GM18498 (cell line): ENCODE data around the gene KLHL9.

Experiments used
- ATAC-seq: cut with Tn5 transposase; IDR thresholded peaks from one replicate; pipeline ENCODE4 v1.9.1; 2021; ENCODE audit warnings: mild to moderate bottlenecking, moderate library complexity; ENCODE audit not compliant: unreplicated experiment

The KLHL9 gene

GRCh38 chr9:21317956-21318923 is 17.0 kb downstream of the KLHL9 start:
- ATAC-seq: peak; percentile 77

GRCh38 chr9:21316860-21317259 is 18.3 kb downstream of the KLHL9 start:
- ATAC-seq: no peak

DNA sequence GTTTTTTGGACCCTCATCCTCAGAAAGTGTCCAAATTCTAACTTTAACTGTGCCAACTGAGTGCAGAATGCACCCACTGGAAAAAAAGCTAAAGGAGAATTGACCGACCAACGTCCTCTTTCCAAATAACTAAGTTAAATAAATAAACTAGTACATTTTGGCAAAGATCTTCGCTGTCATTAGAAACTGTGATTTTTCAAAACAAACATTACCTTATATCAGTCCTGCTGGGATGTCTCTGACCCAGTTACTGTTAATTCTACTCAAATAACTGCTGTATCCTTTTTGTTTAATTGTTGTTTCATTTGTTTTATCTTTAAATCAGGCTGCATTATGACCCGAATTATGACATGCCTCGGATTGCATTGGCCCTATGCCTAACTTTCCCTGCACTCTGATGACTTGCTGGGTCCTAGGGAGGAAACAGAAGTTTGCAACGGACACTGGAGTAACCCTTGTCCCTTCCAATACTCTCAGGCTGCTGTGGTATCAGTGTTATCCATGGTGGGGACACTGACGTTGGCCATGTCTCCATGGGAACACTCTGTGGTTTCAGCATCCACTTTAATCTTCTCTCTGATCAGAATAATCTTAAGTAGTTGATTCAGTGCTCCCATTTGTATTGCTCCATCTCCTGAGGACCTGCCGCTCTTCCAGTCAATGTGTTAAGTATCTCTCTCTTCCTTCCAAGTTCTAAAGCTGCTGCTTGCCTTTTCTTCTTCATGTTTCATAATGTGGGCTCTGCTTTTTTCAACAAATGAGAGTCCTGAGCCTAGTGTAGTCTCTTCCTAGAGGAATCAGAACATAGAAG is 19.0 kb downstream of the KLHL9 start:
- ATAC-seq: no peak

GRCh38 chr9:21314152-21314551 is 21.1 kb downstream of the KLHL9 start:
- ATAC-seq: no peak

GRCh38 chr9:21311889-21312288 is 23.3 kb downstream of the KLHL9 start:
- ATAC-seq: peak; percentile 72

- no peak for ATAC-seq
These were observed 30.0 kb downstream of the KLHL9 start, which contains the start of gene IFNA5 for GRCh38 chr9:21305213-21305612. IFNA5 (minus strand) TSS chr9:21305313; CDS start chr9:21305256, 57 bp downstream.

DNA sequence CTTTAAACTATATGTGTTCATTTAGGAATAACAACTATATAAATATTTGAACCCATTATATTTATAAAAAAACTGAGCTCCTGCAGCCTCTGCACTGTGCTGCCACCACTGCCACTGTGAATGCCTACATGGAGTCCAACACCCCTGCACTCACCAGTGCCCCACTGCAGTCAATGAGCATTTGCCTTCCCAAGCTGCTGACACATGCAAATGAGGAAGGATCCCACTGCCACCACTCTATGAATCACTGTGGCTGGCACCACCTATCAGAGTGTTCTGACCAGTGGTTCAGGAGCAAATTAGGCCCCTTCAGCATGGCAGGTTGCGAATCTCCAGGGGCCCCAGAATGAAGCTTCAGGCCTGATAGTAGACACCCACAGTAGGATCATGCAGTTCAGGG is 39.2 kb downstream of the KLHL9 start:
- ATAC-seq: no peak

GRCh38 chr9:21294904-21295538 is 40.2 kb downstream of the KLHL9 start:
- ATAC-seq: peak; percentile 85

- peak; percentile 48 for ATAC-seq
These were observed 40.8 kb downstream of the KLHL9 start for GRCh38 chr9:21294364-21294774.

- no peak for ATAC-seq
These were observed 45.4 kb downstream of the KLHL9 start for GRCh38 chr9:21289848-21290247.

- ATAC-seq: no peak
These were observed 47.9 kb downstream of the KLHL9 start for GRCh38 chr9:21287280-21287679.

GRCh38 chr9:21286659-21287058 is 48.5 kb downstream of the KLHL9 start:
- no peak for ATAC-seq

GRCh38 chr9:21286099-21286498 is 49.1 kb downstream of the KLHL9 start:
- ATAC-seq: no peak

DNA sequence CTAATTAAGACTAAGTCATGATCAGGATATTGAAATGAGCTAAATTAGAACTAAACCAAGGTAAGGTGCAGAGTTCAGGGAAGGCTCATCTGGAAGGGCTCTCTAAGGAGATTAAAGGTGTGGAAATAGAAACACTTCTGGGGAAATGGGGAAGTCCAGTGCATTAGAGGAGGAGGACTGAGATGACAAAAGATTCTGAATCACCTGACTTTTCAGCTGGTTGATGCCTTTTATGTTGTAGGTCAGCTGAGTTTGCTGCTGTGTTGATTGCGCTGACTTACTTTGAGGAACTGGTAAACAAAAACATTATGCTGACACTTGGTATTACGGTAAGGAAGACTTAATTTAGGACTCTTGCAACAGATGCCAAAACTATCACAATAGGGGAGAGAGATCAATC is 53.9 kb downstream of the KLHL9 start:
- no peak for ATAC-seq
